ENCODE results near the gene PLEKHA5.

Gene PLEKHA5

GRCh38 chr12:19234981-19235871 is 105.7 kb downstream of the PLEKHA5 start:
- no peak for DNase-seq

- DNase-seq: no peak
Measured at GRCh38 chr12:19236656-19237055, 107.1 kb downstream of the PLEKHA5 start.

GRCh38 chr12:19238540-19238939 is 109.0 kb downstream of the PLEKHA5 start:
- no peak for DNase-seq

- DNase-seq: no peak
Measured at GRCh38 chr12:19239102-19239501, 109.6 kb downstream of the PLEKHA5 start.

GRCh38 chr12:19239616-19240234 is 110.2 kb downstream of the PLEKHA5 start:
- no peak for DNase-seq

GRCh38 chr12:19242581-19242980 is 113.0 kb downstream of the PLEKHA5 start:
- no peak for DNase-seq

GRCh38 chr12:19243551-19243950 is 114.0 kb downstream of the PLEKHA5 start:
- no peak for DNase-seq

- no peak for DNase-seq
Measured at GRCh38 chr12:19244312-19244711, 114.8 kb downstream of the PLEKHA5 start.

- no peak for DNase-seq
Measured at GRCh38 chr12:19245106-19245505, 115.6 kb downstream of the PLEKHA5 start.

- DNase-seq: no peak
Measured at GRCh38 chr12:19245666-19246065, 116.1 kb downstream of the PLEKHA5 start.

GRCh38 chr12:19246933-19247332 is 117.4 kb downstream of the PLEKHA5 start:
- DNase-seq: no peak

- DNase-seq: no peak
Measured at GRCh38 chr12:19248929-19249602, 119.5 kb downstream of the PLEKHA5 start.

GRCh38 chr12:19251481-19252132 is 122.1 kb downstream of the PLEKHA5 start:
- DNase-seq: no peak

- no peak for DNase-seq
Measured at GRCh38 chr12:19260135-19260534, 130.6 kb downstream of the PLEKHA5 start.

GRCh38 chr12:19261773-19262172 is 132.2 kb downstream of the PLEKHA5 start:
- DNase-seq: no peak

- no peak for DNase-seq
Measured at GRCh38 chr12:19263672-19264071, 134.1 kb downstream of the PLEKHA5 start.

- peak; percentile 38 for DNase-seq
Measured at GRCh38 chr12:19273482-19274330, 144.2 kb downstream of the PLEKHA5 start.

GRCh38 chr12:19276767-19277166 is 147.2 kb downstream of the PLEKHA5 start:
- no peak for DNase-seq

GRCh38 chr12:19277711-19278110 is 148.2 kb downstream of the PLEKHA5 start:
- DNase-seq: no peak

GRCh38 chr12:19278407-19278806 is 148.9 kb downstream of the PLEKHA5 start:
- DNase-seq: no peak

- no peak for DNase-seq
Measured at GRCh38 chr12:19282133-19282699, 152.7 kb downstream of the PLEKHA5 start.

GRCh38 chr12:19284658-19285057 is 155.1 kb downstream of the PLEKHA5 start:
- no peak for DNase-seq
